HG03520 (cell line): ENCODE results near the gene TIAM2.
"Not testable (repeated sequence)": the region's sequence is repeated elsewhere in the genome, so short reads cannot be mapped to it uniquely, and the experiment has no call there.

Experiments used
- ATAC-seq: cut with Tn5 transposase; IDR thresholded peaks from one replicate; pipeline ENCODE4 v1.9.1; 2021; ENCODE audit warnings: mild to moderate bottlenecking, moderate library complexity; ENCODE audit not compliant: unreplicated experiment

Gene TIAM2

DNA sequence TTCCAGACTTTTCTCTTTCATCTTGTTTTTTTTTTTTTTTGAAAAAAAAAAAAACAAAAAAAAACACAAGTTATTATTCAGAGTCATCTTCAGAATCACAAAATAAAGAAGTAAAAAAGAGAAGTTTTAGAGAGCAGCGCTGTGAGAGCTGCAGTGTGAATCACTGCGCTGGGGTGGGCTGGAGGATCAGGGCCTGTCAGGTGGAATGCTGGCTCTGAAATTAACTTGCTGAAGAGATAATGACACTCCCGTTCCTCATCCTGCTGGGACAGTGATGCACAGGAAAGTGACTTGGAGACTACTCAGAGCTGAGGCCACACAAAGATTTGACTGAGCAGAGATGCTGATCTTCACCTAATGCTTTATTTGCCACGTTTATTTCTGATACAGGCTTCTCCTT, 226.0 kb downstream of the TIAM2 start:
- no peak for ATAC-seq

DNA sequence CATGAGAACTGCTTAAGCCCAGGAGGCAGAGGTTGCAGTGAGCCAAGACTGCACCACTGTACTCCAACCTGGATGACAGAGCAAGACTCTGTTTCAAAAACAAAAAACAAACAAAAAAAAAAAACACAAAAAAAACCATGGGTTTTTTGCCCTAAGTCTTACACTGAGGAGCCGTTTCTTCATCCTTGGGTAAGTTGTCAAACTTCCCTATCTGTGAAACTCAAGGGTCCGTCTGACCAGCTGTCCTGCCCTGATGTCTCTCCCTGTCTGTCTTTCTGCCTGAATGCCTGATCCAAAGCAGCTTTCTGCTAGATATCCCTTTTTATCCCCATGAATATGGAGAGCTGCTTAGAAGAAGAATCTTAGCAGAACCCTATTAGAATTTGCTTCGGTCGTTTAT, 227.4 kb downstream of the TIAM2 start:
- no peak for ATAC-seq

DNA sequence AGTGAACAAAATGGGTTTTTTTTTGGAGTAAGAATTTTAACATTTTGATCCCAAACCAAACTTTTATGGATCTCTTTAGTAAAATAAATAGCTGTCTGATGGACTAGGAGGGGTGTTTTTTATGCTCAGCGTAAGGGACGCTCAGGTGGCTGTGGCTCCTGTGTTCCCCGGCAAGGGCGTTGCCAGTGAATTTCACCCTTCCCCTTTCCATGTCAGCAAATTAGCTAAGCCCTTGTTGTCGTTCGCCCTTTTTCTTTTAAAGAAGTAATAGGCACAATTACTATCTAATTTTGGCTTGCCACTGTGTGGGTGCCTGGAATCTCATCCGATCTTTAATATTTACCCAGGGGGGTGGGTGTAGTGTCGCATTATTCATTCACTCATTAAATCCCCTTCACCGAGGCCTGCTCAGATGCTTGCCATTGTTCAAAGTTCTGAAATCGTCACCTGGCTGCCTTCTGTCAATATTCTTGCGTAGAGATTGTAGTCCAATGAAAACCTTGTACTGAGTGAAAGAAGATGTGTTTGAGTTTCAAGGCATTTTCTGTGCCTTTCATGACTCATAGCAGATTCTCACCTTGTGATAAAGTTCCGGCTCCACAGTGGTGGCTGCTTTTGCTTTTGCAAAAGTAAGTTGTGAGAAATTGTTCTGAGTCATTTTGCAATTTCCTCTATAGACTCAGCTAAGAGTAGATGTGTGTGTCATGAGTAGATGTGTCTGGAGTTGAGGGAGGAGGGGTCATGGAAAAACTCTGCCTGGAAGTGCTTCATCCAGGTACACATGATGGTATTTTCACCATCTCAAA, 228.7 kb downstream of the TIAM2 start:
- peak; percentile 96 for ATAC-seq

DNA sequence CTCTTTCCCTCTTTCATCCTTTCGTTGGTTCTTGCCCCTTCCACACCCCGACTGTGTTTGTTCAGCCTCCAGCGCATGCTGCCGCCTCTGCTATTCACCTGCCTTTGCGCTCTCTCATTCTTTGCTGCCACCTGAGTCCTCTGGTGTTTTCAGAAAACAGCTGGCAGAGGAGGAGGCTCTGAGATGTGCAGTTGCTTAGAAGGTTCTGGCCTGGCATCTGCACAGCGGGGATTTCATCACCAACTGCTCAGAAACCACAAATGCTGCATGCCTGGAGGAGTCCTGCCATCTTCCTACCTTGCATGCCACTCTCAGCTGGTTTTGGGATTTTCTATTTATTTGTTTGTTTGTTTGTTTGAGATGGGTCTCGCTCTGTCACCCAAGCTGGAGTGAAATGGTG, 229.5 kb downstream of the TIAM2 start:
- ATAC-seq, result no peak

DNA sequence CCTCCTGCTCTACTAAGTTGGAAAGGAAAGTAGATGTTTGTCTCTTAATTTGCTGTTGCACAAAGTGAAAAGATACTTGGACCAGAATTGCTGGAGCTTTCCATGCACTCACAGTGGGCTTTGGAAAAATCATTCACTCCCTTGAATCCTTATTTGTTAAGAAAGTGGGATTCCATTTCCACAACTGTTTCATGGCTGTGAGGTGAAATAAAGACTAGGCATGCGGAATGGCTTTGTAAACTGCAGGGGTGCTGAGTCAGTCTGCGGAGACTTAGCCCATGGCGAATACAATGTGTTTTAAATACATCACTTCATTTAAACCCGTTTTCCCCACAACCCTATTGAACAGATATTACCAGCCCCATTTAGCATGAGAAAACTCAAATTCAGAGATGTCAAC, 231.9 kb downstream of the TIAM2 start:
- no peak for ATAC-seq

DNA sequence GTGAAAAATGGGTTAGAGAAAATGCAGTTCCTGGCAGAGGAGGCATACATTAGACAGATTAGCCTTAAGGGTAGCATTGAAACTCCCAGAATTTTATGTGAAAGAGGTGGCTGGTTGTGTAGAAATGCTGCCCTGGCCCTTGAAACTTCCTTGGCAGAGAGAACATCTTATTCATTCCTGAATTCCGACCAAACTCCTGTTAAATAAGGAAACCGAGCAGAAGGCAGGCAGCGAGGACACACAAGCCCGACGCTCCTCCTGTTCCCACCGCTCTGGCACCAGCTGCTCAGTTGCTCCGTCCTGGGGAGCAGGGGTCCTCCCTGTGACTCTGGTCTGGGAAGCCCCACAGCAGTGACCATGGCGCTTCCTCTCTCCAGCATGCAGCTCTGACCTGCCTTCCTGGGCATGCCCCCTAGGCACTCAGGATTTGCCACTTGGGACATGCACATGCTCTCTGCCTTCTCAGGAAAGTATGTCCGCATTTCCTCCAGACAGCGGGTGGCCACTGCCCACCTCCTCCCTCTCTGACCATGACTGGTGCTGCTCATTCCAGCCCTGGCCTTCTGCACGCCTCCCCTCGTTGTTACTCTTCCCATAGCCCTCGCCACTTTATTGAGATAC, 233.5 kb downstream of the TIAM2 start:
- no peak for ATAC-seq

DNA sequence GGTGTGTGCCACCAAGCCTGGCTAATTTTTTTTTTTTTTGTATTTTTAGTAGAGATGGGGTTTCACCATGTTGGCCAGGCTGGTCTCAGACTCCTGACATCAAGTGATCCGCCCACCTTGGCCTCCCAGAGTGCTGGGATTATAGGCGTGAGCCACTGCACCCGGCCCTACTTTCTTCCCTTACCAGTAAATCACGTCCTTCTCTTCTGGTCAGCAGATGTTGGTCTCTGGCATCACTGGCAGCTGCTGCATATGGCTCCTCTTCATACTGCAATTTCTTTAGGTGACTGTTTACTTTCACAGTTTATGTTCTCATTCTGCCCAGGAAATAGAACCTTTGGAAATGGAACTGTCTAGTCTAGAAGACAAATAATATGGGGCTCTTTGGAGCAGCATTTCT, 235.9 kb downstream of the TIAM2 start:
- ATAC-seq, result not testable (repeated sequence)

DNA sequence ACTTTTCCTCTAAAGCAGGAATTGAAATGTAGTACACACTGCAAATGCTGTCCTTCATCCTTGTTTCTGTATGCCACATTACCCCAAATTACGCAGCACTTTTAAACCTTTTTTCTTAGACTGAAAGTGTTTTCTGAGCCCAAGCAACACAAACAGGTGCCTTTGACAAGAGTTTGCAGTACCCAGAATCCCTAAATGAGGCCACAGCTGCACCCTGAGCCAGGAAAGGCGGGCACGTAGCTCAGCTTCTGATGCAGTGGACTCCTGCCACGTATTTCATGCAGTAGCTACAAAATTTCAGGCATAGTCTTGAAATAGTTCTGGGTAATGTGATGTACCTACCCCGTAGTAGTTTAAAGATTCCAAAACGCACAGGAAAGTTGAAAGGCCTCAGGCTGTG, 237.7 kb downstream of the TIAM2 start:
- ATAC-seq, result no peak

DNA sequence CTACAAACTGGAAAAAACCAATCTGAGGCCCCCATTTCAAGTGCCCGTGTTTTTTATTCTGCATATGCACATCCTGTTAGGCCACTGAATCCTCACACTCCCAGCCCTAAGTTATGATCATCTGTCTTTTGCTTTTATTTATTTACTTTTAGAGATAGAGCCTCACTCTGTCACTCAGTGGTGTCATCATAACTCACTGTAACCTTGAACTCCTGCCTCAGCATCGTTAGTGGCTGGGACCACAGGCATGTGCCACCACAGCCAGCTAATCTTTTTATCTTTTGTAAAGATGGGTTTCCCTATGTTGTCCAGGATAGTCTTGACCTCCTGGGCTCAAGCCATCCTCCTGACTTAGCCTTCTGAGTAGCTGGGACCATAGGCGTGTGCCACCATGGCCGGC, 239.1 kb downstream of the TIAM2 start:
- no peak for ATAC-seq

DNA sequence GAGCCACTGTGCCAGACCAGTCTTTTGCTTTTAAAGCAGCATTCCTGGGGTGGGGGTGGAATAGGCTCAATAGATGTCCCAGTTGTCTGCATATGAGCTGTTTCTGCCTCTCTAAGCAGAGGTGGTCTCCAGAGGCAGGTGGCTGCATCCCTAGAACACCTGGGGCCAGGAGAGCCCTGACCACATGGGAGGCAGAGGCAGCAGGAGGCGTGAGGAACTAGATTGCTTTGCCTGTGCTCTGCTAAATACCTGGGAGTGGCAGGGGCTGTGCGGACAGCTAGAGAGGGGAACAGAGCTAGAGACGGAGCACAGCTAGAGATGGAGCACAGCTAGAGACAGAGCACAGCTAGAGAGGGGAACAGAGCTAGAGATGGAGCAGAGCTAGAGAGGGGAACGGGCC, 239.6 kb downstream of the TIAM2 start:
- ATAC-seq, result no peak

DNA sequence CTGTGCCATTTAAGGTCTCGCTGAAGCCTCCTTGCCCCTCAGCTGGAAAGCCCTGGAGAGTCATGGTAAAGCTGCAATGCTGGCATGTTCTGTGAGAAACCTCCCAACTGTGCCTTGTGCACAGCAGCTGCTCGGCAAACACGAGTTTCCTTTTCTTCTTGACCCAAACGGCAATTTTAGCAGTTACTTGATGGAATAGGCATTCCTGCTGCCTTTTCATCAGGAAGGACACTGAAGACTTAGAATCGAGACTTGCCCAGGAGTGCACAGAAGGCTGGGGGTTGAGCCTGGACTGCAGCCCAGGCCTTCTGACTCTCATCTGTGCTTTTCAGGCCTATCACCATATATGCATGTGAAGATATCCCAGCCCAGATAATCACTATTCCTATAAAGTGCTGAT, 240.0 kb downstream of the TIAM2 start:
- no peak for ATAC-seq

DNA sequence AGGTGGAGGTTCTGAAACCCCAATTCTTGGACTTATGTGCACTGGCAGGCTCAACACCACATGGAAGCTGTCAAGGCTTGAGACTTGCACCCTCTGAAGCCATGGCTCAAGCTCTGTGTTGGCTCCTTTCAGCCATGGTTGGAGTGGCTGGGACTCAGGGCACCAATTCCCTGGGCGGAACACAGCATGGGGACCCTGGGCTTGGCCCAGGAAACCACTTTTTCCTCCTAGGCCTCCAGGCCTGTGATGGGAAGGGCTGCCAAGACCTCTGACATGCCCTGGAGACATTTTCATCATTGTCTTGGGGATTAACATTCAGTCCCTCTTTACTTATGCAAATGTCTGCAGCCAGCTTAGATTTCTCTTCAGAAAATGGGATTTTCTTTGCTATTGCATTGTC, 242.5 kb downstream of the TIAM2 start:
- no peak for ATAC-seq

DNA sequence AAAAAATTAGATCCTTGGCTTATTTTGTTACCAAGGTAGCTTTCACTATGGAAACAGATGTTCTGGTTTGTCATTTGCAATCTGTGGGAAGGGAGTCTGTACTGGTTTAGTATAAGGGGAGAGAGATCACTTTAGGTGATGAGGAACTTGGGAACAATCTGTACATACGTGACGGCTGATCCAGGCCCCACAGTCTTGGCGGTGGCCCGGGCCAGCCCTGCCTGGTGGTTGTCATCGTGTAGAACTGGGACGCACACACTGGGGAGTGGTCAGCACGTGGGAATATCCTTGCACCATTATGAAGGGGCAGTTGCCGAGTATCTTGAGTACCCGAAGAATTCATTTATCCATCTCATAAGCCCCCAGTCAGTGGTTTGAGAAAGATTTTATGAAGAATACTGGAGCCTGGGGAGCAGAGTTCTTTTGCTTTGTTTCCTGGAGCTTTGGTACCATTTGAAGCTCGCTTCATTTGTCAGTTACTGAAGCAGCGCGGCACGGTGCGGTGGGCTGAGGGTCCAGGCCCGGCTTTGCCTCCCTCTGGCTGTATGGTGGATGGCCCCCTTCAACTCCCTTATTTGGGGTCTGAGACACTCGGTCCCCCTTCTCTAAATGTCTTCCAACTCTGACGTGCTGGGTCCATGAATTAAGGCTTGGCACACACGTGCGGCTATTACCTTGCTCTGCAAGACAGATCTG, 245.9 kb downstream of the TIAM2 start:
- ATAC-seq, result no peak

DNA sequence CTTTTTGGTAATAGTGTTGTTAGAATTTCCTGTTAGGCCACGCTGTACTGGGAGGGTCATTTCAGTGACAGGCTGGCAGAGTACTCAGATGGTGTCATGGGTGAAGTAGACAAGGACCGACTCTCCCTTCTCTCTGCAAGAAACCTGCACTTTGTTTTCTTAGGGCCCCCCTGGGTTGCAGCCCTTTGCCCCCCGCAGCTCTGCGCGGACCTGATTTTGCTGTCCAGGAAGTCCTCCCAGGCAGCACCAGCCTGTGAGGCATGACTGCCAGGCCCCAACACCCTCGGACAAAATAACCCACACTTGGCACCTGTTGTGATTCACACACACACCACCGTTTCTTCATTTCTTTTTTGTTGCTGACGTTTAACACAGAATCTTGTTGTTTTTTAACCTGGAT, 246.9 kb downstream of the TIAM2 start:
- ATAC-seq, result no peak

DNA sequence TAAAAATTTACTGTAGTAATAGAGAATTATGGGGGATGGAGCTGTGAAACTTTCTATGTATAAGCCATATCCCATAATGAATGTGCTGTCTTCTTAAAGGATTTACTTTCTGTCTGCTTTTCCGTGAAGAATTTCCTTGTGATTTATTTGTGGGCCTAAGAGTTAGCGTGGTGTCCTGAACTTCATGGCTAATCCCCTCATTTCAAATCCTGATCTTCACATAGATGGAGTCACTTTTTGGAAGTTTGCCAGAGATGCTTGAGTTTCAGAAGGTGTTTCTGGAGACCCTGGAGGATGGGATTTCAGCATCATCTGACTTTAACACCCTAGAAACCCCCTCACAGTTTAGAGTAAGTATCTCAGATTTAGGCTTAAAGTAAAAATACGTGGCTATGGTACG, 249.3 kb downstream of the TIAM2 start:
- ATAC-seq, result no peak

DNA sequence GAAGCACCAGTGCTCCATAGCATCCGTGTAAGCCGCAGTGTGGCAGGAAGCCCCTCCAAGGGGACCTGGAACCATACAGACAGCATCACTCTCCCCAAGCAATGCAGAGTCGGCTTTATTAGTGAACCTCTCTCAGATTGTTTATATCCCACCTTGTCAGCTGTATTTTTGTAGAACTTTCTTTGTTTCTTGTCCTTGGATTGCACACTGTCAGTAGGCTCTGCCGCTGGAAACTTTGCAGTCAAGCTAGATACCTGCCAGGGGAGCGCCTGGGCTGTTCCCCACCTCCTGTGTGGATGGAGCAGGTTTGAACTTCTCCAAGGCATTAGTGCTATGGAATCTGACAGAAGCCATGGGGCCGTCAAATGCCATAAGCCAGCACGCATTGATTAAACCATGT, 250.1 kb downstream of the TIAM2 start:
- no peak for ATAC-seq

DNA sequence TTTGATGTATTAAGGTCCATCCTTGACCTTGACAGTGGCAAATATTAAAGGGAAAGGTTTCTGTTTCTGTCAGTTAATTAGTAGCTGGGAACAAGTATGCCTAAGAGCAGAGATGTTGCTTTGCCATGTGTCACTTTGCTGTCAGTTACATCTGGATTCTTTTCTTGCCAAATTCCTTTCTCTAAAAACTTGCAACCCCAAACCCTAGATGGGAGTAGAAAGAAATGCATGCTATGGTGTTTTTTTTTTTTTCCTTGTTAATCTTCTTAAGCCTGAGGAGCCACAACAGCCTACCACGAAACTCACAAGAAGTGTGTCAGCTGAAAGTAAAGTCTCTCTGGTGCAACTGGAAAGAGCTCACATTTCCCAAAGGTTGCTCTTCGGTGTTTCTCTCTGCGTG, 250.7 kb downstream of the TIAM2 start:
- ATAC-seq, result no peak

DNA sequence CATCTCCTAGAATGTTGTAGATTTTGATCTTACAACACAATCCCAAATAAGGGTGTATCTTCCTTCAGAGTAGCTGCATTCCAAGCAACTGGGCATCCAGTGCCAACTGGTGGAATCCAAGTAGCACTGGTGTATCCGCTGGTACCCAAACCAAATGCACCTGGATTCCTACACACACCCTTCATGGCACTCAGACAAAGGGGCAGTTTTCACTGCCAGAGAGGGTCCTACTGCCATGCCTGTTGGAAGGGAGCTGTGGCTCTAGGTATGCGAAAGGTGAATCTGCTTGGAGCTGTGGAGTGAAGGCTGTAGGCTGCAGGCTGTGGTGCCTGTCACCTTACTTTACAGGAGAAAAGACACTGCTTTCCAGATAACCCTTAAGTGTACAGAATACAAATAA, 251.7 kb downstream of the TIAM2 start:
- no peak for ATAC-seq

DNA sequence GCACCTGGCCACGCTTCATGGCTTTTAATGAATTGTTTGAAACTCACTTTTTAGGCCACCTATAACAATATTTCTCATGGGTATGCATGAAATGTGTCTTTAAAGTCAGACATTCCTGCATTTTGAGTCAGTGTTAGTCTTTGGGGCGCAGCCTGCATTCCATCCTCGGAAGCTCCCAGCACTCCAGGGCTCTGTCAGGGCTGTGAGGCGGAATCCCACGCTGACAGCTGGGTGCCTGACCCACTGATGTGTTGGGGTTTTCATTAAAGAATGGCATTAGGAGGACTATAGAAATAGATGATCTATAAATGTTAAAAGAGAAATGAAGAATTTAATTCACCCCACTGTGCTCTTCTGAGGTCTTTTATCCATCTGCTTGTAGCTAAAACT, 252.5 kb downstream of the TIAM2 start:
- ATAC-seq, result no peak

DNA sequence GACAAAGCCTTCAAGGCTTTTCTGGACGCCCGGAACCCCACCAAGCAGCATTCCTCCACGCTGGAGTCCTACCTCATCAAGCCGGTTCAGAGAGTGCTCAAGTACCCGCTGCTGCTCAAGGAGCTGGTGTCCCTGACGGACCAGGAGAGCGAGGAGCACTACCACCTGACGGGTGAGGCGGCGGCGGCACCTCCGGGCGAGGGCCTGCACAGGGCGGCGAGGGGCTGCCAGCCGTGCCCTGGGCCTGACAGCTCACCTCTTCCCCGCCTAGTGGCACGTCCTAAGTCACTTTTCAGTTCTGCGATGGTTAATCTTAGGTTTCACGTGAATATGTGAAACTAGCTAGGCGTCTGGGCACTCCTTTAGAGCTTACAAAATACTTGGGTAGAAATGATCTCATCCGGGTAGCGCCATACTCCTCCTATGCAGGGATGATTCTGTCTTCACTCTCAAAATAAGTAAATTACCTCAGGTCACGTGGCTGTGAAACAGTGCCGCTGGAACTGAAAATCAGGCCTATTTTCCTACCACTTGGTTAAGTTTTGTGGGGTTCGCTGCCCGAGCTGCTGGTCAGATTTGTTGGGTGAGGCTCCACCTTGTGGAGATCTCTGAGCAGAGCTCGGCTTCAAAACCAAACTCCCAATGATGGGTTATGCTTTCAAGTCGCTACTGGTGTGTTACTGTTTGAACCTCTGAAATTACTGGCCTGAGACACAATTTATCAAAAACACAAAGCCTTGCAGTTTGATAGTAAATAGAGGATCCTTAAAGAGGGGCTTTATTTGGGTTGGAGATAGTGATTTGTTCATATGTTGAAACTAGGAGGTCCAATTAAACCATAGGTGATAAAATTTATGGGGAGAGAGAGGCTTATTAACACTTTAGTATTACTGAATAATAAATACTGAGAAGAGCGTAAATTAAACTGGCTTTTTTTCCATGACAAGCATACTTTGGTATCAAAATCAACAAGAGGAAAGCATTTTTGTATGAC, 253.2 kb downstream of the TIAM2 start:
- peak; percentile 79 for ATAC-seq
